Measurements from ENCODE around the gene MED12.
A peak's percentile ranks its signal among the peaks of the same experiment; 100 is the strongest.

Gene MED12

DNA sequence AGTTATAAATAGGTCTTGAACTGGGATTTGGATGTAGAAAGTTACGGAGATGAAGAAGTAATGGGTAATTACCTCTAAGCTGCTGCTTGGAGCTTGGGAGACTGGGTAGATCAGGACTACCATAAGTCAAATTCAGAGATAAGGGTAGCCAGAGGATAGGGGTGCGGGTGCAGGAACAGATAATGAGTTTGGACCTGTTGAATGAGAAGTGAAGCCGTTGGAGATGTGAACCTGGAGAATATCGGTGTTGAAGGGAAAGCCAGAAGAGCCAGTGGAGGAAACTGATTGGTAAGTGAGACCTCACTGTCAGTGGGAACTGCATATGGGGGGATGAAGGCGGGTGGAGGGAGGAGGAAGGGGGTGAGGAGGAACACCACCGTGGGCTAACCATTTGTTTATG lies 23.4 kb upstream of the MED12 start:
- peak overlapping the region; percentile 91 for H3K4me3 ChIP-seq (ENCODE audit: low read length)
- no peaks in the 10 kb centered on the region for H3K36me3 ChIP-seq (replicated peaks; ENCODE audit: low read depth, low read length)
- peak overlapping the region; percentile 98 for H3K4me2 ChIP-seq (ENCODE audit: low read length)
- no peaks in the 10 kb centered on the region for H3K27me3 ChIP-seq (ENCODE audit: low read depth, low read length)
- TF ChIP-seq, protein P1, sequence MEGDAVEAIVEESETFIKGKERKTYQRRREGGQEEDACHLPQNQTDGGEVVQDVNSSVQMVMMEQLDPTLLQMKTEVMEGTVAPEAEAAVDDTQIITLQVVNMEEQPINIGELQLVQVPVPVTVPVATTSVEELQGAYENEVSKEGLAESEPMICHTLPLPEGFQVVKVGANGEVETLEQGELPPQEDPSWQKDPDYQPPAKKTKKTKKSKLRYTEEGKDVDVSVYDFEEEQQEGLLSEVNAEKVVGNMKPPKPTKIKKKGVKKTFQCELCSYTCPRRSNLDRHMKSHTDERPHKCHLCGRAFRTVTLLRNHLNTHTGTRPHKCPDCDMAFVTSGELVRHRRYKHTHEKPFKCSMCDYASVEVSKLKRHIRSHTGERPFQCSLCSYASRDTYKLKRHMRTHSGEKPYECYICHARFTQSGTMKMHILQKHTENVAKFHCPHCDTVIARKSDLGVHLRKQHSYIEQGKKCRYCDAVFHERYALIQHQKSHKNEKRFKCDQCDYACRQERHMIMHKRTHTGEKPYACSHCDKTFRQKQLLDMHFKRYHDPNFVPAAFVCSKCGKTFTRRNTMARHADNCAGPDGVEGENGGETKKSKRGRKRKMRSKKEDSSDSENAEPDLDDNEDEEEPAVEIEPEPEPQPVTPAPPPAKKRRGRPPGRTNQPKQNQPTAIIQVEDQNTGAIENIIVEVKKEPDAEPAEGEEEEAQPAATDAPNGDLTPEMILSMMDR (IDR thresholded peaks at IDR 0.05; ENCODE audit: low read depth, low read length), result no peak
- TF ChIP-seq EZH2phosphoT487 (IDR thresholded peaks at IDR 0.05; ENCODE audit: low read depth), result no peak
- H3K9me3 ChIP-seq (ENCODE audit: insufficient read depth, low read length), result no peaks in the 10 kb centered on the region
- no peak overlapping the region for H3K27ac ChIP-seq (ENCODE audit: low read length)
- H3K79me2 ChIP-seq (ENCODE audit: low read length), result no peaks in the 10 kb centered on the region
- H3K9ac ChIP-seq (ENCODE audit: low read length), result peak overlapping the region; percentile 78
- H3K4me1 ChIP-seq (ENCODE audit: low read length), result peaks cover 8% of the 10 kb centered on the region; the same call in 1 of the 2 replicates
- peak overlapping the region; percentile 98 for H2AFZ ChIP-seq (ENCODE audit: low read depth, low read length)
- no peaks in the 10 kb centered on the region for H4K20me1 ChIP-seq (ENCODE audit: insufficient read depth, low read length)

DNA sequence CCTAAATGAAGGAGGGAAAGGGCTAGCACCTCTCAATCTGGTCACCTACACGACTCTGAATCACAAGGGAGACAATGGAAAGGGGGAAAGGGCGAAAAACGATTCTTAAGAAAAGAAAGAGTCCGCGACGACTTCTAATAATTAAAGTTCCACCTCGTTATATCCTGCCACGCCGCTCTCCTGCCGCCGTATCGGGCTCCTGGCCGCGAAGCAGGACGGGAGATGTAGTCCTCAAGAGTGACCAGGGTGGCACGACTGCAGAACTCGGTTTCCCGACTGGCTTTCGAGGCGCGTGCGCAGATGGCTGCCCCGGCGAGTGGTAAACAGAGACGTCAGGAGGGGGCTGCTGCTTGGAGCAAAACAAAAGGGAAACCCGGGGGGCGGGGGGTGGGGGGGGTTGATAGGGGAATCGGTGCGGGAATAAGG lies 22.8 kb upstream of the MED12 start, which contains the start of gene FOXO4:
TSS of gene FOXO4 (plus strand) at position 297 of the 426 bp plus-strand sequence. CDS start 678 bp downstream, outside the sequence.
- Histone ChIP-seq H3K4me1 (ENCODE audit: low read length) (peaks cover 8% of the 10 kb centered on the region; the same call in 1 of the 2 replicates), H3K4me3 (ENCODE audit: low read length) (peak within 1 kb of the TSS; percentile 91), H2AFZ (ENCODE audit: low read depth, low read length) (peak within 1 kb of the TSS; percentile 98), H3K9me3 (ENCODE audit: insufficient read depth, low read length) (no peaks in the 10 kb centered on the region), H3K27ac (ENCODE audit: low read length) (no peak within 1 kb of the TSS), H3K9ac (ENCODE audit: low read length) (peak within 1 kb of the TSS; percentile 78), H3K4me2 (ENCODE audit: low read length) (peak within 1 kb of the TSS; percentile 98), H3K79me2 (ENCODE audit: low read length) (no peaks in the 10 kb centered on the region), H3K27me3 (ENCODE audit: low read depth, low read length) (no peaks in the 10 kb centered on the region), H4K20me1 (ENCODE audit: insufficient read depth, low read length) (no peaks in the 10 kb centered on the region), H3K36me3 (replicated peaks; ENCODE audit: low read depth, low read length) (no peaks in the 10 kb centered on the region)
- TF ChIP-seq, protein P1 (IDR thresholded peaks at IDR 0.05; ENCODE audit: low read depth, low read length), result no peak
- TF ChIP-seq EZH2phosphoT487 (IDR thresholded peaks at IDR 0.05; ENCODE audit: low read depth), result no peak

DNA sequence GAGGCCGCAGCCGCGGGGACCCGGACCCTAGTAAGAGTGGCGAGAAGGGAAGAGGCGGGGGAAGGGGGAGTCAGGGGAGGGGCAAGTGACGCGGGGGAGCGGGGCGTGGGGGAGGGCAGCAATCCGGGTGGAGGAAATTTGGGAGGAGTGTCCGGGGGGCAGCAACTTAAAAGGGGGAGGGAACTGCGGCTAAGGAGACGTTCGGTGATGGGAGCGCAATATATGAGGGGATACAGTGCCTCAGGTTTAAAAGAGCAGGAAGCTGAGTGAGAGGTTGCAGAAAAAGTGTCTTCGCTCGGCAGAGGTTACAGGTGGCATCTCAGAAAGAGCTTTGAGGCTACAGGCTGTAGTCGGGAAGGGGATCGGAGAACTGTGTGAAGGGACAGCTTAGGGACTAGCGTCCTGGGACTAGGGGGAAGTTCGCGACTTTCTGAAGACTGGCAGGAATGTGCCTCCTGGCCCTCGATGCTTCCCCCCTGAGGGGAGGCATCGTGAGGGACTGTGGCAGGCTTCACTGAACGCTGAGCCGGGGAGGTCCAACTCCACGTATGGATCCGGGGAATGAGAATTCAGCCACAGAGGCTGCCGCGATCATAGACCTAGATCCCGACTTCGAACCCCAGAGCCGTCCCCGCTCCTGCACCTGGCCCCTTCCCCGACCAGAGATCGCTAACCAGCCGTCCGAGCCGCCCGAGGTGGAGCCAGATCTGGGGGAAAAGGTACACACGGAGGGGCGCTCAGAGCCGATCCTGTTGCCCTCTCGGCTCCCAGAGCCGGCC lies 22.2 kb upstream of the MED12 start:
- peak overlapping the region; percentile 97; the same call in 1 of the 2 replicates for H2AFZ ChIP-seq (ENCODE audit: low read depth, low read length)
- H3K27me3 ChIP-seq (ENCODE audit: low read depth, low read length), result no peaks in the 10 kb centered on the region
- no peaks in the 10 kb centered on the region for H4K20me1 ChIP-seq (ENCODE audit: insufficient read depth, low read length)
- H3K4me3 ChIP-seq (ENCODE audit: low read length), result peak overlapping the region; percentile 91
- no peaks in the 10 kb centered on the region for H3K36me3 ChIP-seq (replicated peaks; ENCODE audit: low read depth, low read length)
- no peak for TF ChIP-seq EZH2phosphoT487 (IDR thresholded peaks at IDR 0.05; ENCODE audit: low read depth)
- TF ChIP-seq, protein P1 (IDR thresholded peaks at IDR 0.05; ENCODE audit: low read depth, low read length), result no peak
- H3K4me1 ChIP-seq (ENCODE audit: low read length), result peaks cover 8% of the 10 kb centered on the region; the same call in 1 of the 2 replicates
- H3K79me2 ChIP-seq (ENCODE audit: low read length), result no peaks in the 10 kb centered on the region
- H3K9me3 ChIP-seq (ENCODE audit: insufficient read depth, low read length), result no peaks in the 10 kb centered on the region
- peak overlapping the region; percentile 92 for H3K4me2 ChIP-seq (ENCODE audit: low read length)
- peak overlapping the region; percentile 67 for H3K9ac ChIP-seq (ENCODE audit: low read length)
- no peak overlapping the region for H3K27ac ChIP-seq (ENCODE audit: low read length)

DNA sequence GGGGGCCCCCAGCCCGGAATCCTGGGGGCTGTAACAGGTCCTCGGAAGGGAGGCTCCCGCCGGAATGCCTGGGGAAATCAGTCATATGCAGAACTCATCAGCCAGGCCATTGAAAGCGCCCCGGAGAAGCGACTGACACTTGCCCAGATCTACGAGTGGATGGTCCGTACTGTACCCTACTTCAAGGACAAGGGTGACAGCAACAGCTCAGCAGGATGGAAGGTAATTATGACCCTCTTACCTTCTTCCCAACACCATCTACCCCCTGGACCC lies 21.7 kb upstream of the MED12 start:
- Histone ChIP-seq H4K20me1 (ENCODE audit: insufficient read depth, low read length) (no peaks in the 10 kb centered on the region), H3K27me3 (ENCODE audit: low read depth, low read length) (no peaks in the 10 kb centered on the region), H3K79me2 (ENCODE audit: low read length) (no peaks in the 10 kb centered on the region), H3K9ac (ENCODE audit: low read length) (peak overlapping the region; percentile 67), H3K4me1 (ENCODE audit: low read length) (peaks cover 8% of the 10 kb centered on the region; the same call in 1 of the 2 replicates), H3K4me3 (ENCODE audit: low read length) (peak overlapping the region; percentile 91), H3K27ac (ENCODE audit: low read length) (no peak overlapping the region), H3K36me3 (replicated peaks; ENCODE audit: low read depth, low read length) (no peaks in the 10 kb centered on the region), H2AFZ (ENCODE audit: low read depth, low read length) (no peak overlapping the region), H3K9me3 (ENCODE audit: insufficient read depth, low read length) (no peaks in the 10 kb centered on the region), H3K4me2 (ENCODE audit: low read length) (peak overlapping the region; percentile 92)
- TF ChIP-seq EZH2phosphoT487 (IDR thresholded peaks at IDR 0.05; ENCODE audit: low read depth), result no peak
- TF ChIP-seq, protein P1 (IDR thresholded peaks at IDR 0.05; ENCODE audit: low read depth, low read length), result no peak

All from OCI-LY3 (cell line).